ENCODE measurements around the gene ADAMTS12.
"Not testable (repeated sequence)": the region's sequence is repeated elsewhere in the genome, so short reads cannot be mapped to it uniquely, and the experiment has no call there.

Gene ADAMTS12

GRCh38 chr5:33530183-33531036 is 361.4 kb downstream of the ADAMTS12 start:
- DNase-seq (ENCODE audit: low read depth in 2 of 2): no peak

- DNase-seq (ENCODE audit: low read depth in 2 of 2): no peak
Measured at GRCh38 chr5:33527696-33528095, 364.1 kb downstream of the ADAMTS12 start.

GRCh38 chr5:33526755-33527154 is 365.0 kb downstream of the ADAMTS12 start:
- DNase-seq (ENCODE audit: low read depth in 2 of 2): no peak

GRCh38 chr5:33524476-33524875 is 367.3 kb downstream of the ADAMTS12 start:
- no peak for DNase-seq (ENCODE audit: low read depth in 2 of 2)

- no peak for DNase-seq (ENCODE audit: low read depth in 2 of 2)
Measured at GRCh38 chr5:33523208-33523771, 368.5 kb downstream of the ADAMTS12 start.

- no peak for DNase-seq (ENCODE audit: low read depth in 2 of 2)
Measured at GRCh38 chr5:33516421-33516820, 375.4 kb downstream of the ADAMTS12 start.

GRCh38 chr5:33515366-33515765 is 376.4 kb downstream of the ADAMTS12 start:
- not testable (repeated sequence) for DNase-seq (ENCODE audit: low read depth in 2 of 2)

- DNase-seq (ENCODE audit: low read depth in 2 of 2): no peak
Measured at GRCh38 chr5:33513462-33514185, 378.2 kb downstream of the ADAMTS12 start.

GRCh38 chr5:33509036-33509435 is 382.8 kb downstream of the ADAMTS12 start:
- no peak for DNase-seq (ENCODE audit: low read depth in 2 of 2)

GRCh38 chr5:33507426-33507825 is 384.4 kb downstream of the ADAMTS12 start:
- no peak for DNase-seq (ENCODE audit: low read depth in 2 of 2)

GRCh38 chr5:33504570-33504969 is 387.2 kb downstream of the ADAMTS12 start:
- DNase-seq (ENCODE audit: low read depth in 2 of 2): no peak

- DNase-seq (ENCODE audit: low read depth in 2 of 2): no peak
Measured at GRCh38 chr5:33501899-33502298, 389.9 kb downstream of the ADAMTS12 start.

GRCh38 chr5:33501260-33501659 is 390.5 kb downstream of the ADAMTS12 start:
- DNase-seq (ENCODE audit: low read depth in 2 of 2): no peak

GRCh38 chr5:33494466-33494865 is 397.3 kb downstream of the ADAMTS12 start:
- no peak for DNase-seq (ENCODE audit: low read depth in 2 of 2)

- no peak for DNase-seq (ENCODE audit: low read depth in 2 of 2)
Measured at GRCh38 chr5:33491941-33492340, 399.8 kb downstream of the ADAMTS12 start.

GRCh38 chr5:33490071-33490665 is 401.6 kb downstream of the ADAMTS12 start:
- DNase-seq (ENCODE audit: low read depth in 2 of 2): no peak

- DNase-seq (ENCODE audit: low read depth in 2 of 2): no peak
Measured at GRCh38 chr5:33489481-33490067, 402.2 kb downstream of the ADAMTS12 start.

- no peak for DNase-seq (ENCODE audit: low read depth in 2 of 2)
Measured at GRCh38 chr5:33488558-33489355, 403.0 kb downstream of the ADAMTS12 start.

- no peak for DNase-seq (ENCODE audit: low read depth in 2 of 2)
Measured at GRCh38 chr5:33487236-33487635, 404.6 kb downstream of the ADAMTS12 start.

- no peak for DNase-seq (ENCODE audit: low read depth in 2 of 2)
Measured at GRCh38 chr5:33482335-33482734, 409.5 kb downstream of the ADAMTS12 start.

- no peak for DNase-seq (ENCODE audit: low read depth in 2 of 2)
Measured at GRCh38 chr5:33480876-33481275, 410.9 kb downstream of the ADAMTS12 start.
